ENCODE results near the gene PPM1M.

Gene PPM1M

GRCh38 chr3:52231502-52232278 lies 13.9 kb upstream of the PPM1M start:
- peak; percentile 91 for DNase-seq

- no peak for DNase-seq
Observed at GRCh38 chr3:52232279-52233107, 13.1 kb upstream of the PPM1M start.

GRCh38 chr3:52233108-52233591 lies 12.4 kb upstream of the PPM1M start:
- DNase-seq, result no peak

- DNase-seq, result no peak
Observed at GRCh38 chr3:52233968-52234367, 11.6 kb upstream of the PPM1M start.

- DNase-seq, result no peak
Observed at GRCh38 chr3:52234516-52235447, 10.8 kb upstream of the PPM1M start.

- no peak for DNase-seq
Observed at GRCh38 chr3:52236424-52236886, 9.1 kb upstream of the PPM1M start.

- DNase-seq, result no peak
Observed at GRCh38 chr3:52237006-52237656, 8.4 kb upstream of the PPM1M start.

GRCh38 chr3:52237657-52238172 lies 7.8 kb upstream of the PPM1M start:
- DNase-seq, result no peak

GRCh38 chr3:52238193-52238760 lies 7.3 kb upstream of the PPM1M start:
- no peak for DNase-seq

- peak; percentile 91 for DNase-seq
Observed at GRCh38 chr3:52238761-52239701, 6.5 kb upstream of the PPM1M start, which contains the start of gene TWF2. Gene TWF2, minus strand, starts transcription at chr3:52239158. Its CDS starts 142 bp downstream, at chr3:52239016.

GRCh38 chr3:52240059-52240885 lies 5.3 kb upstream of the PPM1M start:
- DNase-seq, result peak; percentile 81

- DNase-seq, result no peak
Observed at GRCh38 chr3:52240886-52241370, 4.6 kb upstream of the PPM1M start.

GRCh38 chr3:52242039-52242438 lies 3.5 kb upstream of the PPM1M start:
- no peak for DNase-seq

- DNase-seq, result peak; percentile 89
Observed at GRCh38 chr3:52243791-52244628, 1.5 kb upstream of the PPM1M start.

GRCh38 chr3:52246264-52246620 lies 683 bp downstream of the PPM1M start:
- DNase-seq, result no peak

GRCh38 chr3:52246728-52247408 lies 1.3 kb downstream of the PPM1M start:
- peak; percentile 40 for DNase-seq

GRCh38 chr3:52247409-52248164 lies 2.0 kb downstream of the PPM1M start:
- no peak for DNase-seq
